ENCODE results near the gene MMP24OS.

- TF ChIP-seq CTCF (IDR thresholded peaks at IDR 0.05; ENCODE audit: insufficient read depth, low read length) = no peak
- TF ChIP-seq GABPA (IDR thresholded peaks at IDR 0.05; ENCODE audit: low read depth) = no peak
- no peak for TF ChIP-seq POLR2AphosphoS5 (IDR thresholded peaks at IDR 0.05; ENCODE audit: low read depth)
Measured at GRCh38 chr20:35243317-35243716, 34.6 kb downstream of the MMP24OS start.
